WI38 (cell line): ENCODE results near the gene XYLT1.

Experiments used
- H3K4me3 ChIP-seq: 2 replicates; pipeline ENCODE4 v1.5.1; 2011; ENCODE audit warnings: low read depth, mild to moderate bottlenecking, control low read depth, low read length
- CTCF ChIP-seq: IDR thresholded peaks from 2 replicates; pipeline ENCODE4 v1.5.1; 2012; ENCODE audit warnings: low read depth, mild to moderate bottlenecking, control low read depth, low read length

The XYLT1 gene

GRCh38 chr16:17409894-17410293 is 60.9 kb downstream of the XYLT1 start:
- H3K4me3 ChIP-seq: no peak overlapping the region
- TF ChIP-seq CTCF: no peak

GRCh38 chr16:17408955-17409441 is 61.8 kb downstream of the XYLT1 start:
- H3K4me3 ChIP-seq: no peak overlapping the region
- TF ChIP-seq CTCF: no peak

DNA sequence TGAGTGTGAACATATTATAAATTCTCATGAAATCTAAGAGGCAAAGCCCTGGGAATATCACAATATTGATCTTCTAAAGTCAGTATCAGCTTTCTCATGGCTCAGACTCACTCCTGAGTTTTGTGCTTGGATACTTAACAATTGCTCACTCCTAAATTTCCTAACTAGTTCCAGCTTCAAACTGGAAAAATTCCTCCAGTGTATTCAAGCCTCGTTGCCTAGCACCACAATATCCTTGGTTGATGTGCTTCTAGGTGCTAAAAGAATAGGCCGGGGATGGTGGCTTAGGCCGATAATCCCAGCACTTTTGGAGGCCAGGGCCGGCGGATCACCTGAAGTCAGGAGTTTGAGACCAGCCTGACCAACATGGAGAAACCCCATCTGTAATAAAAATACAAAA is 62.5 kb downstream of the XYLT1 start:
- H3K4me3 ChIP-seq: no peak overlapping the region
- TF ChIP-seq CTCF: no peak

GRCh38 chr16:17407321-17407720 is 63.4 kb downstream of the XYLT1 start:
- H3K4me3 ChIP-seq: no peak overlapping the region

DNA sequence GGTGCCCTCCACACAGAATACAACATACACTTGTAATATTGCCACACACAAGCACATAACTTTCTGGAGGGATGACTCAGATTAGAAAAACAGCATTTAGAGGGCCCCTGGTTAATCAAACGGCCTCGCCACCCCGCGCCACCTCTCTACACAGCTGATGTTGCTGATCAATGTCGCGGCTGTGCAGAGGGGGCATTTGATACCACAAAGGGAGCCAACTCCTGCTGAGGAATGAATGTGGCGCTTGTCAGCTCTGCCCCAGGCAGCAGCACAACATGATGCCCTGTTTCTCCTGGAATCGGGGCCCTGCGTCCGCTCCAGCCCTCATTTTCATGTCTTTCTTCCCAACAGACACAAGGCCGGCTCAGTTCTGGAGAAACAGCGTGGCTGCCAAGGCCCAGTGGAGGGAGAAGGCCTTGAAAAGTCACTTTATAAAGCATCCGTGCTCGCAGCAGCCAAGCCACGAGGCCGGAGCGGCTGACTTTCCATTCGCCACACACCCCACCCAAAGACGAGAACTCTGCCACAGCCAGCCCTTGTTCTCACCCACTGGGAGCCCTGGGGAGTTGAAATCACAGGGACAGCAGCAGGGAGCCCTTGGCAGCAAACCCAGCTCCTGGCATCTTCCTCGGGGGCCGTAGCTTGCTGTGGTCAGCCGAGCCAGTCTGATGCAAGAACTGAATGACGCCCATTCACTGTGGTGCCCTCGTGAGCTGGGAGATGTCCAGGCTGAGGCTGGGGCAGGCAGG is 65.6 kb downstream of the XYLT1 start:
- no peak overlapping the region for H3K4me3 ChIP-seq
- TF ChIP-seq CTCF: no peak

More at GRCh38 chr16:17407321-17407720, 63.4 kb downstream of the XYLT1 start:
- no peak for TF ChIP-seq CTCF

- TF ChIP-seq CTCF: no peak
- no peak overlapping the region for H3K4me3 ChIP-seq
Measured at GRCh38 chr16:17403859-17404545, 66.8 kb downstream of the XYLT1 start.

DNA sequence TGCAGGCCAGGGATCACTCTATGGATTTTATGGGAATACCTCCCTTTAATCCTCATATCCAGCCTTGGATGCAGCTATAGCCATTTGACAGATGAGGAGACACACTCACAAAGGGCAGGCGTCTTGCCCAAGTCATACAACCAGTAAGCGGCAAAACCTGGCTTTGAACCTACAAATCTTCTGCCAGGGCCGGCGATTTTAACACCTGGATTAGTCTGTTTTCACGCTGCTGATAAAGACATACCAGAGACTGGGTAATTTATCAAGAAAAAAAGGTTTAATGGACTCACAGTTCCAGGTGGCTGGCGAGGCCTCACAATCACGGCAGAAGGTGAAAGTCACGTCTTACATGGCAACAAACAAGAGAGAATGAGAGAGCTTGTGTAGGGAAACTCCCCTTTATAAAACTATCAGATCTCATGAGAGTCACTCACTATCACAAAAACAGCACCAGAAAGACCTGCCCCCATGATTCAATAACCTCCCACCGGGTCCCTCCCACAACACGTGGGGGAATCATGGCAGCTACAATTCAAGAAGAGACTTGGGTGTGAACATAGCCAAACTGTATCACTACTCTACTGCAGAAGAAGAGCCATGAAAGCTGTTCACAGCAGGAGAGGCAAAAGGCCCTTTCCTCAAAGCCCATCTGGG is 67.5 kb downstream of the XYLT1 start:
- H3K4me3 ChIP-seq: no peak overlapping the region
- no peak for TF ChIP-seq CTCF
